Neural progenitor cell (in vitro differentiated cells): ENCODE measurements around the gene MC1R.

ENCODE experiments used
- CTCF ChIP-seq: fragments of 200-600 bp; sonication (generic); IDR thresholded peaks from 2 replicates; pipeline ENCODE4 v1.5.1; 2017; ENCODE audit warnings: antibody characterized with exemption, mild to moderate bottlenecking
- EZH2 ChIP-seq: fragments of 200-600 bp; sonication (generic); IDR thresholded peaks from 2 replicates; pipeline ENCODE4 v1.6.1; 2017; ENCODE audit warnings: antibody characterized with exemption, mild to moderate bottlenecking, moderate library complexity
- EZH2phosphoT487 ChIP-seq: fragments of 200-600 bp; sonication (generic); IDR thresholded peaks from 2 replicates; pipeline ENCODE4 v1.6.1; 2017; ENCODE audit warnings: antibody characterized with exemption

- TF ChIP-seq CTCF (no peak), EZH2phosphoT487 (no peak), EZH2 (no peak)
Observed at GRCh38 chr16:89912143-89912542, 6.5 kb upstream of the MC1R start.
